Measurements from ENCODE around the gene SUCLG2. TPM values are rescaled to one million over a fixed set of nuclear protein-coding genes. Genes with fewer than 3 reads are reported as not detected.

SUCLG2 gene
- total and polyA plus RNA-seq, 2 of the 4 experiments (the other 2 are of a cell fraction) = 26.8 to 34.6 TPM

DNA sequence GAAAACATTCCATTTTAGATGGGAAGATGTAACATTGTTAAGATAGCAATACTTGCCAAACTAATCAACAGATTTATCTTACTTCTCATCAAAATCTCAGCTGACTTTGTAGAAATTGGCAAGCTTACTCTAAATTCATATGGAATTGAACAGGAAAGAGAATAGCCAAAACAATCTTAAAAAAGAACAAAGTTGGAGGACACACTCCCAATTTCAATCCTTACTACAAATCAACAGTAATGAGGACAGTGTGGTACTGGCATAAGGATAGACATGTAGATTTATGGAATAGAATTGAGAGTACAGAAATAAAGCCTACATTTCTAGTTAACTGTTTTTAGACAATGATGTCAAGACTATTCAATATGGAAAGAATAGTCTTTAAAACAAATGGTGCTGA, 308.3 kb downstream of the SUCLG2 start:
- TF ChIP-seq, protein P1, sequence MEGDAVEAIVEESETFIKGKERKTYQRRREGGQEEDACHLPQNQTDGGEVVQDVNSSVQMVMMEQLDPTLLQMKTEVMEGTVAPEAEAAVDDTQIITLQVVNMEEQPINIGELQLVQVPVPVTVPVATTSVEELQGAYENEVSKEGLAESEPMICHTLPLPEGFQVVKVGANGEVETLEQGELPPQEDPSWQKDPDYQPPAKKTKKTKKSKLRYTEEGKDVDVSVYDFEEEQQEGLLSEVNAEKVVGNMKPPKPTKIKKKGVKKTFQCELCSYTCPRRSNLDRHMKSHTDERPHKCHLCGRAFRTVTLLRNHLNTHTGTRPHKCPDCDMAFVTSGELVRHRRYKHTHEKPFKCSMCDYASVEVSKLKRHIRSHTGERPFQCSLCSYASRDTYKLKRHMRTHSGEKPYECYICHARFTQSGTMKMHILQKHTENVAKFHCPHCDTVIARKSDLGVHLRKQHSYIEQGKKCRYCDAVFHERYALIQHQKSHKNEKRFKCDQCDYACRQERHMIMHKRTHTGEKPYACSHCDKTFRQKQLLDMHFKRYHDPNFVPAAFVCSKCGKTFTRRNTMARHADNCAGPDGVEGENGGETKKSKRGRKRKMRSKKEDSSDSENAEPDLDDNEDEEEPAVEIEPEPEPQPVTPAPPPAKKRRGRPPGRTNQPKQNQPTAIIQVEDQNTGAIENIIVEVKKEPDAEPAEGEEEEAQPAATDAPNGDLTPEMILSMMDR (conservative IDR thresholded peaks at IDR 0.05; ENCODE audit: low read depth, low read length) = no peak
- TF ChIP-seq RCOR1 (IDR thresholded peaks at IDR 0.05; ENCODE audit: insufficient replicate concordance, low read length) (no peak), RFX5 (IDR thresholded peaks at IDR 0.05; ENCODE audit: low read depth, low read length) (no peak), FOS (IDR thresholded peaks at IDR 0.05; ENCODE audit: low read depth, low read length) (no peak), MAFK (IDR thresholded peaks at IDR 0.05; ENCODE audit: low read depth, low read length) (no peak), POLR2A (IDR thresholded peaks at IDR 0.05; ENCODE audit: low read depth, low read length) (no peak), MAZ (IDR thresholded peaks at IDR 0.05; ENCODE audit: borderline replicate concordance, low read depth, low read length) (no peak)
- TF ChIP-seq, protein P2, sequence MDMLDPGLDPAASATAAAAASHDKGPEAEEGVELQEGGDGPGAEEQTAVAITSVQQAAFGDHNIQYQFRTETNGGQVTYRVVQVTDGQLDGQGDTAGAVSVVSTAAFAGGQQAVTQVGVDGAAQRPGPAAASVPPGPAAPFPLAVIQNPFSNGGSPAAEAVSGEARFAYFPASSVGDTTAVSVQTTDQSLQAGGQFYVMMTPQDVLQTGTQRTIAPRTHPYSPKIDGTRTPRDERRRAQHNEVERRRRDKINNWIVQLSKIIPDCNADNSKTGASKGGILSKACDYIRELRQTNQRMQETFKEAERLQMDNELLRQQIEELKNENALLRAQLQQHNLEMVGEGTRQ (IDR thresholded peaks at IDR 0.05; ENCODE audit: low read depth, low read length) = no peak
- TF ChIP-seq, protein P3, sequence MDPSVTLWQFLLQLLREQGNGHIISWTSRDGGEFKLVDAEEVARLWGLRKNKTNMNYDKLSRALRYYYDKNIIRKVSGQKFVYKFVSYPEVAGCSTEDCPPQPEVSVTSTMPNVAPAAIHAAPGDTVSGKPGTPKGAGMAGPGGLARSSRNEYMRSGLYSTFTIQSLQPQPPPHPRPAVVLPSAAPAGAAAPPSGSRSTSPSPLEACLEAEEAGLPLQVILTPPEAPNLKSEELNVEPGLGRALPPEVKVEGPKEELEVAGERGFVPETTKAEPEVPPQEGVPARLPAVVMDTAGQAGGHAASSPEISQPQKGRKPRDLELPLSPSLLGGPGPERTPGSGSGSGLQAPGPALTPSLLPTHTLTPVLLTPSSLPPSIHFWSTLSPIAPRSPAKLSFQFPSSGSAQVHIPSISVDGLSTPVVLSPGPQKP (IDR thresholded peaks at IDR 0.05; ENCODE audit: borderline replicate concordance, low read depth, low read length) = no peak
- H3K27ac ChIP-seq (ENCODE audit: insufficient read depth, low read length) = no peak overlapping the region
- H2BK20ac ChIP-seq (ENCODE audit: low read depth, low read length) = no peak overlapping the region
- no peak overlapping the region for H2BK15ac ChIP-seq (ENCODE audit: low read depth, low read length)
- no peak overlapping the region for H3K23ac ChIP-seq (ENCODE audit: low read depth, low read length)
- H3K36me3 ChIP-seq (ENCODE audit: control insufficient read depth, insufficient read depth, low read length) = no peaks in the 10 kb centered on the region
- ChIA-PET POLR2A (ENCODE audit: unreplicated experiment) (no interaction called here), CTCF (no interaction called here)
- no peak overlapping the region for H2BK5ac ChIP-seq (ENCODE audit: low read depth, low read length, poor library complexity, severe bottlenecking)
- no peak overlapping the region for H3K4ac ChIP-seq (ENCODE audit: low read depth, low read length)
- no peak overlapping the region for H3K56ac ChIP-seq (ENCODE audit: extremely low read depth, insufficient read depth, low read length)
- H3K4me2 ChIP-seq (ENCODE audit: low read depth, low read length) = no peak overlapping the region
- no peaks in the 10 kb centered on the region for H3K4me1 ChIP-seq (ENCODE audit: control insufficient read depth, insufficient read depth, low read length)
- H3K4me3 ChIP-seq (ENCODE audit: insufficient read depth, low read depth, low read length) = no peak overlapping the region
- no peak overlapping the region for H4K8ac ChIP-seq (ENCODE audit: low read depth in 2 of 2, low read length in 2 of 2)
- H3K9me3 ChIP-seq (ENCODE audit: control insufficient read depth, insufficient read depth, low read length) = no peaks in the 10 kb centered on the region
- H2AK5ac ChIP-seq (ENCODE audit: low read depth, low read length) = no peak overlapping the region
- intact Hi-C loops (cut with micrococcal nuclease) = no loop called here
- no peaks in the 10 kb centered on the region for H4K20me1 ChIP-seq (ENCODE audit: insufficient read depth, low read length)
- ATAC-seq (ENCODE audit: low read depth) = no peak
- H2BK120ac ChIP-seq (ENCODE audit: low read depth, low read length) = no peak overlapping the region
- H4K91ac ChIP-seq (ENCODE audit: insufficient read depth, low read depth, low read length) = no peak overlapping the region
- no peaks in the 10 kb centered on the region for H3K27me3 ChIP-seq (ENCODE audit: control insufficient read depth, insufficient read depth, low read length)
- BruUV-seq (replicated peaks) = no TSS peak
- H4K5ac ChIP-seq (ENCODE audit: low read depth, low read length) = no peak overlapping the region
- no peak overlapping the region for H2AK9ac ChIP-seq (replicated peaks; ENCODE audit: low read depth, low read length, poor library complexity)
- H3K14ac ChIP-seq (replicated peaks; ENCODE audit: low read depth, low read length) = no peak overlapping the region
- no peak overlapping the region for H3K9ac ChIP-seq (ENCODE audit: low read depth, low read length)
- H3K9me1 ChIP-seq (ENCODE audit: insufficient read depth, low read length) = no peaks in the 10 kb centered on the region
- H3K79me1 ChIP-seq (ENCODE audit: low read depth in 1 of 2, low read length in 2 of 2) = no peaks in the 10 kb centered on the region
- no peak for DNase-seq
- no peak overlapping the region for H3K18ac ChIP-seq (ENCODE audit: low read depth, low read length)
- in situ Hi-C loops (cut with MboI; ENCODE audit: low sequenced_read_pairs) = loop anchor here (25.0 kb wide), 1 partner anchor 109 kb away; no protein-coding TSS in a partner anchor
- dilution Hi-C loops (cut with HindIII; ENCODE audit: low sequenced_read_pairs, unreplicated experiment) = no loop called here
- H2AFZ ChIP-seq (replicated peaks; ENCODE audit: low read length, poor library complexity) = no peak overlapping the region

Data from IMR-90 (cell line).